ENCODE measurements around the gene LSMEM2. TPM values are rescaled to one million over a fixed set of nuclear protein-coding genes. Genes with fewer than 3 reads are reported as not detected.
A peak's percentile ranks its signal among the peaks of the same experiment; 100 is the strongest.

Gene LSMEM2
- total and polyA plus RNA-seq, 2 of the 8 experiments (the other 6 are each of a cell fraction or from before 2014, with no cell fraction given) = 0.58 to 0.68 TPM

- no peaks in the 10 kb centered on the region; a peak in 2 of 7 replicates for H3K27me3 ChIP-seq (replicated peaks in 1 of 4; ENCODE audit: control insufficient read depth in 3 of 4, extremely low read depth in 1 of 4, insufficient read depth in 3 of 4, low read length in 3 of 4)
- peaks cover 0 to 55% (median 42%) of the 10 kb centered on the region in 4 experiments; a peak in 6 of 7 replicates for H3K4me1 ChIP-seq (replicated peaks in 1 of 4; ENCODE audit: control insufficient read depth in 3 of 4, insufficient read depth in 4 of 4, low read length in 3 of 4)
- H3K4ac ChIP-seq (replicated peaks; ENCODE audit: insufficient read length, low read depth, low read length) = peak overlapping the region; percentile 49
- H2BK5ac ChIP-seq (ENCODE audit: low read depth, low read length) = peak overlapping the region; percentile 86
- H2BK12ac ChIP-seq (ENCODE audit: low read depth, low read length) = peak overlapping the region; percentile 91
- H3K27ac ChIP-seq (ENCODE audit: low read depth, low read length) = peak overlapping the region; percentile 71
- FAIRE-seq (no peak), DNase-seq (ENCODE audit: low read depth in 1 of 2, low spot score in 2 of 2) (no peak)
- H3K9ac ChIP-seq (replicated peaks in 1 of 4; ENCODE audit: extremely low read depth in 1 of 4, low read depth in 3 of 4, low read length in 3 of 4) = no peak overlapping the region
- no peaks in the 10 kb centered on the region for H3K79me2 ChIP-seq (ENCODE audit: control insufficient read depth in 1 of 2, insufficient read depth in 2 of 2, low read length in 2 of 2)
- H2AFZ ChIP-seq (ENCODE audit: low read length) = no peak overlapping the region
- peak overlapping the region; percentile 46 to 58; a peak in 2 of 4 replicates for H3K4me2 ChIP-seq (ENCODE audit: insufficient read depth in 1 of 2, low read depth in 2 of 2, low read length in 2 of 2)
- no peaks in the 10 kb centered on the region for H3K9me3 ChIP-seq (ENCODE audit: insufficient read depth in 2 of 2, low read depth in 1 of 2, low read length in 1 of 2)
- H3K18ac ChIP-seq (ENCODE audit: extremely low read depth, low read length) = peak overlapping the region; percentile 86; the same call in 1 of the 2 replicates
- H3K36me3 ChIP-seq (ENCODE audit: control insufficient read depth in 2 of 4, insufficient read depth in 4 of 4, low read length in 3 of 4) = no peaks in the 10 kb centered on the region
- WGBS, 2 experiments (ENCODE audit: extremely low coverage in 1 of 2, insufficient coverage in 1 of 2, insufficient read length in 1 of 2, insufficient replicate concordance in 2 of 2, low coverage in 1 of 2, low lambda C conversion rate in 2 of 2, missing lambda C conversion rate in 1 of 2) = 93% methylated on average over 1 of the region's 1 CpG; no CpG with 5 or more reads in 1 of the 2 experiments
- peak overlapping the region; percentile 82 for H4K8ac ChIP-seq (ENCODE audit: extremely low read depth, insufficient read depth, low read length)
- no peak for TF ChIP-seq CEBPB (IDR thresholded peaks at IDR 0.05; ENCODE audit: low read depth, low read length)
- no peak for TF ChIP-seq NRF1 (IDR thresholded peaks at IDR 0.05; ENCODE audit: low read depth, low read length)
- no peak for TF ChIP-seq SUZ12 (IDR thresholded peaks at IDR 0.05; ENCODE audit: low read length)
- TF ChIP-seq KDM1A (IDR thresholded peaks at IDR 0.05; ENCODE audit: borderline replicate concordance, low read length) = no peak
- TF ChIP-seq SP1 (IDR thresholded peaks at IDR 0.05; ENCODE audit: low read depth, low read length) = no peak
- TF ChIP-seq CHD1 (IDR thresholded peaks at IDR 0.05; ENCODE audit: low read depth, low read length) = no peak
- no peak for TF ChIP-seq CBX8 (IDR thresholded peaks at IDR 0.05; ENCODE audit: borderline replicate concordance, low read depth, low read length)
- no peak for TF ChIP-seq CREB1 (IDR thresholded peaks at IDR 0.05)
- no peak for TF ChIP-seq SP4 (IDR thresholded peaks at IDR 0.05; ENCODE audit: low read length)
- no peak for TF ChIP-seq RXRA (IDR thresholded peaks at IDR 0.05; ENCODE audit: insufficient read depth, low read depth, low read length)
- no peak for TF ChIP-seq BRCA1 (IDR thresholded peaks at IDR 0.05; ENCODE audit: low read depth, low read length)
- no peak for TF ChIP-seq SP2 (IDR thresholded peaks at IDR 0.05; ENCODE audit: low read length)
- H2BK15ac ChIP-seq (ENCODE audit: low read length) = peak overlapping the region; percentile 95; the same call in 1 of the 2 replicates
- POLR2A ChIA-PET (ENCODE audit: partially characterized antibody) = interaction anchor here (0.6 to 3.5 kb wide), 10 partner anchors 10 to 72 kb away, joined by 3 to 19 read pairs (median 4); partner anchors contain the start of genes GNAI2, HYAL3, LSMEM2 and NAA80
- peaks cover 4% of the 10 kb centered on the region; the same call in 1 of the 2 replicates for H3K23me2 ChIP-seq (ENCODE audit: low read depth, low read length)
- no peak overlapping the region for H3K56ac ChIP-seq (replicated peaks; ENCODE audit: insufficient read length, low read depth, low read length)
- peak overlapping the region; percentile 95; the same call in 1 of the 2 replicates for H2BK20ac ChIP-seq (ENCODE audit: low read length)
- H2BK120ac ChIP-seq (replicated peaks; ENCODE audit: low read depth, low read length) = no peak overlapping the region
- H4K91ac ChIP-seq (replicated peaks; ENCODE audit: insufficient read length, low read length) = peak overlapping the region; percentile 38
- peak overlapping the region; percentile 74 for H4K5ac ChIP-seq (ENCODE audit: insufficient read length, low read depth, low read length)
- H3K14ac ChIP-seq (ENCODE audit: insufficient read length) = no peak overlapping the region
- H2AK5ac ChIP-seq (ENCODE audit: low read depth, low read length) = peak overlapping the region; percentile 29; the same call in 1 of the 2 replicates
- H3K4me3 ChIP-seq (ENCODE audit: extremely low read depth in 1 of 4, insufficient read depth in 2 of 4, low read depth in 3 of 4, low read length in 4 of 4) = no peak overlapping the region
- CTCF ChIA-PET (ENCODE audit: partially characterized antibody) = interaction anchor here (0.9 to 53.5 kb wide), 9 partner anchors 8 to 96 kb away, joined by 3 to 2149 read pairs (median 25); partner anchors contain the start of genes GNAI2, GNAT1, HYAL2 and LSMEM2
- H4K20me1 ChIP-seq (replicated peaks in 1 of 2; ENCODE audit: control insufficient read depth in 1 of 2, insufficient read depth in 2 of 2, low read length in 2 of 2) = peaks cover 0 to 1% of the 10 kb centered on the region in 2 experiments
- H3K23ac ChIP-seq (ENCODE audit: insufficient read length) = no peak overlapping the region
- H3K79me1 ChIP-seq (ENCODE audit: low read depth, low read length) = no peaks in the 10 kb centered on the region
These were observed 13.3 kb upstream of the LSMEM2 start for GRCh38 chr3:50265571-50265970.
